HepG2 (cell line): Measurements from ENCODE around the gene SIMC1.

Experiments used
- ATM ChIP-seq: fragments of 450-650 bp; IDR thresholded peaks from 2 replicates; pipeline ENCODE4 v1.7.1; 2017; ENCODE audit warnings: mild to moderate bottlenecking, borderline replicate concordance
- CREB1 ChIP-seq, 2 experiments: fragments of 450-650 bp in 1 of 2; IDR thresholded peaks; 2 replicates each; pipeline ENCODE4 v1.6.1; 2016 to 2017; ENCODE audit warnings: control low read depth in 1 of 2, mild to moderate bottlenecking in 1 of 2, missing compliant biosample characterization in 1 of 2, missing genetic modification characterization in 1 of 2
- EP300 ChIP-seq, 3 experiments: sonication (generic) in 1 of 3; formaldehyde crosslinking in 1 of 3; IDR thresholded peaks; 2 replicates each; pipeline versions ENCODE4 v1.5.1 to v1.6.1; 2011 to 2020; ENCODE audit warnings: low read depth in 2 of 3, low read length in 2 of 3, borderline replicate concordance in 1 of 3, improper control_type of control experiment in 1 of 3, mild to moderate bottlenecking in 1 of 3, missing genetic modification reagents in 1 of 3, moderate library complexity in 1 of 3
- HDAC6 ChIP-seq: fragments of 200-600 bp; sonication (generic); IDR thresholded peaks from 2 replicates; pipeline ENCODE4 v1.7.0; 2017; ENCODE audit warnings: mild to moderate bottlenecking, antibody characterized with exemption, low read length, low read depth
- TEAD3 ChIP-seq: optimal IDR thresholded peaks from 2 replicates; pipeline ENCODE3; 2016; ENCODE audit warnings: borderline replicate concordance
- ZNF10 ChIP-seq: sonication (generic); formaldehyde crosslinking; IDR thresholded peaks from 2 replicates; pipeline ENCODE4 v1.4.0; 2020; ENCODE audit warnings: mild to moderate bottlenecking, low read depth, missing genetic modification reagents, borderline replicate concordance
- ZNF383 ChIP-seq: sonication (generic); formaldehyde crosslinking; IDR thresholded peaks from 2 replicates; pipeline ENCODE4 v1.4.0; 2020; ENCODE audit warnings: missing genetic modification reagents, mild to moderate bottlenecking, borderline replicate concordance
- TF ChIP-seq, protein P1 (sequence below): sonication (generic); formaldehyde crosslinking; IDR thresholded peaks from 2 replicates; pipeline ENCODE4 v1.5.0; 2020; ENCODE audit warnings: mild to moderate bottlenecking, missing genetic modification reagents, moderate library complexity
- TF ChIP-seq, protein P2 (sequence below): IDR thresholded peaks from 2 replicates; pipeline ENCODE4 v1.6.1; 2012; ENCODE audit warnings: inconsistent platforms
- TF ChIP-seq, protein P3 (sequence below): sonication (generic); formaldehyde crosslinking; IDR thresholded peaks from 2 replicates; pipeline ENCODE4 v1.4.0; 2020; ENCODE audit warnings: missing genetic modification reagents

DNA sequence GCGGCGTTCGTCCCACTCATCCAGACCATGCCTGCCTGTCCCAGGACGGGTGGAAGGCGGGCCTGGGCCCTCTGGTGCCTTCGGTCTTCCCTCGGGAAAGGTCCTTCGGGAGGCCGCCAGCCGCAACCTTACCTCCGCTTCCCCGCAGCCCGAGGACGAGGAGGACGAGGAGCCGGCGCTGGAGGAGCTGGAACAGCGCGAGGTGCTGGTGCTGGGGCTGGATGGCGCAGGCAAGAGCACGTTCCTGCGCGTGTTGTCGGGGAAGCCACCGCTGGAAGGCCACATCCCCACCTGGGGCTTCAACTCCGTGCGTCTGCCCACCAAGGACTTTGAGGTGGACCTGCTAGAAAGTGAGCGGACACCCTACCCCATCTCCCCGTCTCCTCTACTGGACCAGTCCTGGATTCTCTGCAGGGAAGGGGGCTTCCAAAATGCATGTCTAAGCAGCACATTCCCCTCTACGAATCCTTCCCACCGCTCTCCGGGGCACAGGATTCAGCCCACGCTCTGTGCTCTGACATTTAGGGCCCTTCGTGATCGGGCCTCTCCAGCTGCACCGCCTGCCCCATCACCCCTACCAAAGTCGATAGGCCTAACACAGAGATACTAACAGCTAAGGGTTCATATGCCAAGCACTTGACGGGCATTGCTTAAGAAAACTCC lies 128.1 kb downstream of the SIMC1 start:
- TF ChIP-seq, protein P1, sequence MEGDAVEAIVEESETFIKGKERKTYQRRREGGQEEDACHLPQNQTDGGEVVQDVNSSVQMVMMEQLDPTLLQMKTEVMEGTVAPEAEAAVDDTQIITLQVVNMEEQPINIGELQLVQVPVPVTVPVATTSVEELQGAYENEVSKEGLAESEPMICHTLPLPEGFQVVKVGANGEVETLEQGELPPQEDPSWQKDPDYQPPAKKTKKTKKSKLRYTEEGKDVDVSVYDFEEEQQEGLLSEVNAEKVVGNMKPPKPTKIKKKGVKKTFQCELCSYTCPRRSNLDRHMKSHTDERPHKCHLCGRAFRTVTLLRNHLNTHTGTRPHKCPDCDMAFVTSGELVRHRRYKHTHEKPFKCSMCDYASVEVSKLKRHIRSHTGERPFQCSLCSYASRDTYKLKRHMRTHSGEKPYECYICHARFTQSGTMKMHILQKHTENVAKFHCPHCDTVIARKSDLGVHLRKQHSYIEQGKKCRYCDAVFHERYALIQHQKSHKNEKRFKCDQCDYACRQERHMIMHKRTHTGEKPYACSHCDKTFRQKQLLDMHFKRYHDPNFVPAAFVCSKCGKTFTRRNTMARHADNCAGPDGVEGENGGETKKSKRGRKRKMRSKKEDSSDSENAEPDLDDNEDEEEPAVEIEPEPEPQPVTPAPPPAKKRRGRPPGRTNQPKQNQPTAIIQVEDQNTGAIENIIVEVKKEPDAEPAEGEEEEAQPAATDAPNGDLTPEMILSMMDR (CRISPR knock-in tag), result no peak
- TF ChIP-seq ZNF10, result no peak
- TF ChIP-seq, protein P2, sequence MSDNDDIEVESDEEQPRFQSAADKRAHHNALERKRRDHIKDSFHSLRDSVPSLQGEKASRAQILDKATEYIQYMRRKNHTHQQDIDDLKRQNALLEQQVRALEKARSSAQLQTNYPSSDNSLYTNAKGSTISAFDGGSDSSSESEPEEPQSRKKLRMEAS, result no peak
- no peak for TF ChIP-seq ATM
- no peak for TF ChIP-seq TEAD3 (CRISPR knock-in tag)
- no peak for TF ChIP-seq EP300 (IDR thresholded peaks at IDR 0.05; ENCODE audit: low read depth in 2 of 2, low read length in 2 of 2)
- TF ChIP-seq EP300 (CRISPR knock-in tag; IDR thresholded peaks at IDR 0.05; ENCODE audit: borderline replicate concordance), result no peak
- TF ChIP-seq HDAC6, result no peak
- TF ChIP-seq ZNF383 (CRISPR knock-in tag), result no peak
- no peak for TF ChIP-seq CREB1 (IDR thresholded peaks at IDR 0.05)
- no peak for TF ChIP-seq CREB1 (CRISPR knock-in tag; IDR thresholded peaks at IDR 0.05)
- TF ChIP-seq, protein P3, sequence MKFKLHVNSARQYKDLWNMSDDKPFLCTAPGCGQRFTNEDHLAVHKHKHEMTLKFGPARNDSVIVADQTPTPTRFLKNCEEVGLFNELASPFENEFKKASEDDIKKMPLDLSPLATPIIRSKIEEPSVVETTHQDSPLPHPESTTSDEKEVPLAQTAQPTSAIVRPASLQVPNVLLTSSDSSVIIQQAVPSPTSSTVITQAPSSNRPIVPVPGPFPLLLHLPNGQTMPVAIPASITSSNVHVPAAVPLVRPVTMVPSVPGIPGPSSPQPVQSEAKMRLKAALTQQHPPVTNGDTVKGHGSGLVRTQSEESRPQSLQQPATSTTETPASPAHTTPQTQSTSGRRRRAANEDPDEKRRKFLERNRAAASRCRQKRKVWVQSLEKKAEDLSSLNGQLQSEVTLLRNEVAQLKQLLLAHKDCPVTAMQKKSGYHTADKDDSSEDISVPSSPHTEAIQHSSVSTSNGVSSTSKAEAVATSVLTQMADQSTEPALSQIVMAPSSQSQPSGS (CRISPR knock-in tag), result no peak
